Smooth muscle cell (in vitro differentiated cells): ENCODE results near the gene RHOB. TPM values are rescaled to one million over a fixed set of nuclear protein-coding genes. Genes with fewer than 3 reads are reported as not detected.

Experiments used
- DNase-seq: peaks from one replicate; lab custom pipeline; 2025; ENCODE audit not compliant: unreplicated experiment; lab: John Stamatoyannopoulos, UW
- H2AFZ ChIP-seq: fragments of 200-600 bp; sonication (generic); 2 replicates; pipeline ENCODE4 v1.6.0; 2016; ENCODE audit warnings: antibody characterized with exemption, low read depth, mild to moderate bottlenecking
- H3F3A ChIP-seq: fragments of 200-600 bp; sonication (generic); 2 replicates; pipeline ENCODE4 v1.6.0; 2017; ENCODE audit warnings: antibody characterized with exemption, low read depth
- H3K27ac ChIP-seq: fragments of 200-600 bp; sonication (generic); 2 replicates; pipeline ENCODE4 v1.5.1; 2016; ENCODE audit warnings: low read depth, mild to moderate bottlenecking
- H3K27me3 ChIP-seq: fragments of 200-600 bp; sonication (generic); 2 replicates; pipeline ENCODE4 v1.6.1; 2016; ENCODE audit warnings: low read depth, mild to moderate bottlenecking
- H3K36me3 ChIP-seq: fragments of 200-600 bp; sonication (generic); 2 replicates; pipeline ENCODE4 v1.5.1; 2016; ENCODE audit warnings: low read depth
- H3K4me1 ChIP-seq: fragments of 200-600 bp; sonication (generic); 2 replicates; pipeline ENCODE4 v1.5.1; 2016; ENCODE audit warnings: low read depth
- H3K4me2 ChIP-seq: fragments of 200-600 bp; sonication (generic); 2 replicates; pipeline ENCODE4 v1.6.0; 2016; ENCODE audit warnings: mild to moderate bottlenecking
- H3K4me3 ChIP-seq: fragments of 200-600 bp; sonication (generic); 2 replicates; pipeline ENCODE4 v1.5.1; 2016; ENCODE audit warnings: mild to moderate bottlenecking
- H3K79me2 ChIP-seq: fragments of 200-600 bp; sonication (generic); 2 replicates; pipeline ENCODE4 v1.6.0; 2016; ENCODE audit warnings: low read depth, mild to moderate bottlenecking
- H3K9ac ChIP-seq: fragments of 200-600 bp; sonication (generic); 2 replicates; pipeline ENCODE4 v1.6.0; 2016; ENCODE audit warnings: low read depth
- H3K9me3 ChIP-seq: fragments of 200-600 bp; sonication (generic); replicated peaks from 2 replicates; pipeline ENCODE4 v1.5.1; 2016; ENCODE audit warnings: low read depth
- H4K20me1 ChIP-seq: fragments of 200-600 bp; sonication (generic); 2 replicates; pipeline ENCODE4 v1.6.0; 2016; ENCODE audit warnings: low read depth
- CTCF ChIP-seq: fragments of 200-600 bp; sonication (generic); IDR thresholded peaks from 2 replicates; pipeline ENCODE4 v1.5.1; 2017; ENCODE audit warnings: borderline replicate concordance, mild to moderate bottlenecking, antibody characterized with exemption; ENCODE audit not compliant: insufficient read depth, poor library complexity, severe bottlenecking
- WGBS: methylation state at CpG from one replicate; pipeline ENCODE4 v1.1.7; 2016; ENCODE audit warnings: low lambda C conversion rate; 5-methylcytosine and 5-hydroxymethylcytosine counted together
- polyA plus RNA-seq: library from polyadenylated mRNA; unstranded; fragments of >200 nt; fragmentation: Nextera tagmentation; extraction: Ambion mirVana; gene quantifications from 2 replicates; pipeline ENCODE4 v1.2.1, GENCODE V29; 2016
- total RNA-seq: library from RNA; depleted of rRNA; stranded (reverse); fragments of >200 nt; gene quantifications from 2 replicates; pipeline ENCODE4 v1.2.3, GENCODE V29; 2014

The RHOB gene
- total and polyA plus RNA-seq, 2 experiments from 2014 or later, result 75.9 to 218 TPM

- Histone ChIP-seq H3F3A (peaks cover 9% of the 10 kb centered on the region), H4K20me1 (no peaks in the 10 kb centered on the region), H3K4me2 (no peak overlapping the region), H3K9me3 (no peaks in the 10 kb centered on the region), H3K4me3 (no peak overlapping the region), H3K36me3 (no peaks in the 10 kb centered on the region), H3K9ac (no peak overlapping the region), H3K27ac (no peak overlapping the region), H3K27me3 (no peaks in the 10 kb centered on the region), H2AFZ (peak overlapping the region; percentile 86), H3K4me1 (peaks cover 7% of the 10 kb centered on the region), H3K79me2 (no peaks in the 10 kb centered on the region)
- TF ChIP-seq CTCF, result no peak
- no peak for DNase-seq
- 62% methylated on average over 8 of the region's 8 CpGs for WGBS
Measured at GRCh38 chr2:20419007-20419576, 27.8 kb upstream of the RHOB start.

DNA sequence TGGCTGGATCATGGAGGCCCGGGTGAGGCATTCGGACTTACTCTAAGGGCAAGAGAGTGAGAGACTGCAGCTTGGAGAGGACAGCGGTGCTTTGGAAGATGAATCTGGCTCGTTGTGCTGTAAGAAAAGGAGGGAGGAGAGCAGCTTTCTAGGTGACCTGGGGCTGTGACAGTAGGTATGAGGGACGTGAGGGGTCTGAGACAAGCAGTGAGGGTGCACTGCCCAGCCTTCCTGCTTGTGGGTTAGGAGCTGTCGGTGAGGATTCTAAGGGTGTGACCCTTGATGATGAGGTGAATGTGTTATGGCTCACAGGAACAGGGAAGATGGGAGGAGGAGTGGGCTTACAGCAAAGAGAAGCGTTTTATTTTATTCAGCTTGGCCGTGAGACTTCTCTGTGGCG lies 27.1 kb upstream of the RHOB start:
- 90% methylated on average over 9 of the region's 9 CpGs for WGBS
- H3K9me3 ChIP-seq, result no peaks in the 10 kb centered on the region
- DNase-seq, result no peak
- H3K27ac ChIP-seq, result no peak overlapping the region
- TF ChIP-seq CTCF, result no peak
- peaks cover 9% of the 10 kb centered on the region for H3F3A ChIP-seq
- H3K4me2 ChIP-seq, result no peak overlapping the region
- H3K79me2 ChIP-seq, result no peaks in the 10 kb centered on the region
- H3K4me1 ChIP-seq, result peaks cover 10% of the 10 kb centered on the region
- no peak overlapping the region for H3K4me3 ChIP-seq
- H3K36me3 ChIP-seq, result no peaks in the 10 kb centered on the region
- no peak overlapping the region for H3K9ac ChIP-seq
- no peaks in the 10 kb centered on the region for H3K27me3 ChIP-seq
- H4K20me1 ChIP-seq, result no peaks in the 10 kb centered on the region
- H2AFZ ChIP-seq, result no peak overlapping the region

DNA sequence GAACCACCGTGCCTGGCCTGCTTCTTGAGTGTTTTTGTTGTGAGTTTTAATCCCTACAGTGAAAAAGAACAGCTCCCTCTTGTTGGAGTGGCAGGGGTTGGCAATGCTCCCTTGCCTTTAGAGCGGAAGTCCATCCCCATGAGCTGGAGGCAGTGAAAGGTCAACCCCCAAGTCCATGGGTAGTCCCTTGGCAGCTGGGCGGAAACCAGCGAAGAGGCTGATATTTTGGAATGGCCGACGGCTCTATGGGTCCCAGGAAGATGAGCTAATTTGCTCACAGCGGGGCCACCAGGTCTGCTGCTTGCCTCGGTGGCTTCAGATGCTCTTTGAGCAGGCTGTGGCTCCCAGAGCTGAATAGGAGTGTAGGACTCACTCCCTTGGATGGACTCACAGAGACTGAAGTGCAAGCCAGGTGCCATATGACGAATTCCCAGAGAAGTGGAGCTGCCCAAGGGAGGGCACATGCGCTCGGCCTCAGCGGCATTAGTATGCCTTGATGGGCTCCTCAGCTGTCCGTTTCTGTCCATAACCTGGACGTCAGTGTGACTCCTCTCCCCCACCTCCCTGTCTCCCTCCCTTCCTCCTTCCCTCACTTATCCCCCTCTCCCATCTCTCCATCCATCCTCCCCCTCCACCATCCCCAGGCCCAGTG lies 25.4 kb upstream of the RHOB start:
- Histone ChIP-seq H4K20me1 (no peaks in the 10 kb centered on the region), H3K9me3 (no peaks in the 10 kb centered on the region), H3K4me2 (no peak overlapping the region), H2AFZ (no peak overlapping the region), H3K79me2 (no peaks in the 10 kb centered on the region), H3K36me3 (no peaks in the 10 kb centered on the region), H3K4me1 (peaks cover 13% of the 10 kb centered on the region), H3K27me3 (no peaks in the 10 kb centered on the region), H3K27ac (no peak overlapping the region), H3K9ac (no peak overlapping the region), H3K4me3 (no peak overlapping the region), H3F3A (peaks cover 9% of the 10 kb centered on the region)
- WGBS, result 88% methylated on average over 14 of the region's 14 CpGs
- no peak for DNase-seq
- no peak for TF ChIP-seq CTCF

DNA sequence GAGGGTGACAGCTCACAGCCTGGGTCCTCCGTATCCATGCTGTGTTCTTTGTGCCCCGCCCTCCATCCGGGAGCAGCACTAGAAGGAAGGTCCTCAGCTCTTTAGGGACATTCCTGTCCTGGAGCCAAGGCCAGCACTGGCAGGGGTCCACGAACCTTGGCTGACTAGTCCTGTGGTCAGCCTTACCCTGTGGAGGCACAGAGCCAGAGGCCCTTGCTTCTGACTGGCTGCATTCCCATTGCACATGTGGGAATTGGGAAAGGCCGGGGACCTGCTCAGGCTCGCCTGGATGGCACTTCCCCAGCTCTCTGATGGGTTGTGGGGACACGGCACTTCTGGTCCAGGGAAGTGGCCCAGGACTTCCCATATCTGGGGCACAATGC lies 24.9 kb upstream of the RHOB start:
- Histone ChIP-seq H3K4me3 (no peak overlapping the region), H3K36me3 (no peaks in the 10 kb centered on the region), H4K20me1 (no peaks in the 10 kb centered on the region), H3K9me3 (no peaks in the 10 kb centered on the region), H2AFZ (no peak overlapping the region), H3K27me3 (no peaks in the 10 kb centered on the region), H3F3A (peaks cover 9% of the 10 kb centered on the region), H3K4me2 (peak overlapping the region; percentile 13), H3K4me1 (peaks cover 13% of the 10 kb centered on the region), H3K79me2 (no peaks in the 10 kb centered on the region), H3K9ac (no peak overlapping the region), H3K27ac (no peak overlapping the region)
- TF ChIP-seq CTCF, result no peak
- WGBS, result 78% methylated on average over 7 of the region's 7 CpGs
- DNase-seq, result no peak
